ENCODE measurements around the gene MAST4. TPM values are rescaled to one million over a fixed set of nuclear protein-coding genes. Genes with fewer than 3 reads are reported as not detected.

The MAST4 gene
- total and polyA plus RNA-seq, 2 donors (not counting 1 experiment from before 2014, with no cell fraction given), result 2.5 to 57.1 TPM

- ChIA-PET CTCF (interaction anchor here (1.1 to 9.8 kb wide), 2 partner anchors 13 to 23 kb away, joined by 3 to 139 read pairs; no protein-coding TSS in a partner anchor), POLR2A (interaction anchor here (1.7 kb wide), 1 partner anchor 13 kb away, joined by 7 read pairs; no protein-coding TSS in a partner anchor)
- peaks cover 32% of the 10 kb centered on the region for H4K20me1 ChIP-seq (ENCODE audit: control insufficient read depth, insufficient read depth, low read length, poor library complexity, severe bottlenecking)
- peaks cover 14 to 55% of the 10 kb centered on the region in 2 experiments for H3K36me3 ChIP-seq (replicated peaks in 1 of 2; ENCODE audit: control extremely low read depth in 1 of 2, control insufficient read depth in 1 of 2, extremely low read depth in 1 of 2, insufficient read depth in 2 of 2, low read length in 1 of 2)
- no peaks in the 10 kb centered on the region for H3K27me3 ChIP-seq (replicated peaks in 1 of 4; ENCODE audit: control extremely low read depth in 1 of 4, control insufficient read depth in 3 of 4, insufficient read depth in 4 of 4, low read length in 3 of 4)
- peak; percentile 25 for ATAC-seq (ENCODE audit: low read depth)
- DNase-seq, result peak; percentile 73
- peak overlapping the region; percentile 89 for H3K4me2 ChIP-seq (replicated peaks; ENCODE audit: low read depth, low read length, poor library complexity, severe bottlenecking)
- H3K27ac ChIP-seq (ENCODE audit: low read length in 2 of 2), result peak overlapping the region; percentile 87 to 98
- intact Hi-C loops (cut with micrococcal nuclease), result loop anchor here (10.0 kb wide), 2 partner anchors 1021 to 1241 kb away; partner anchors contain the start of gene PIK3R1
- peaks cover 100% of the 10 kb centered on the region for H3K79me2 ChIP-seq (ENCODE audit: control insufficient read depth, insufficient read depth, low read length)
- H2AFZ ChIP-seq (ENCODE audit: insufficient read depth, low read depth, low read length, poor library complexity, severe bottlenecking), result no peak overlapping the region
- peak overlapping the region; percentile 97 for H3K27ac Mint-ChIP-seq
- peak overlapping the region; percentile 87 for H3K9ac ChIP-seq (ENCODE audit: low read length)
- H3K4me3 Mint-ChIP-seq, result peak overlapping the region; percentile 91
- H3K4me3 ChIP-seq (ENCODE audit: control extremely low read depth in 1 of 5, extremely low read depth in 1 of 5, insufficient read depth in 1 of 5, low read depth in 2 of 5, low read length in 4 of 5), result peak overlapping the region; percentile 63 to 95 (median 74)
- H3K9me3 ChIP-seq (ENCODE audit: control extremely low read depth in 1 of 3, control insufficient read depth in 2 of 3, insufficient read depth in 1 of 3, low read length in 2 of 3), result peaks cover 0 to 9% (median 3%) of the 10 kb centered on the region in 3 donors
- H3K27me3 Mint-ChIP-seq, result no peaks in the 10 kb centered on the region
- no peaks in the 10 kb centered on the region for H3K9me3 Mint-ChIP-seq (ENCODE audit: insufficient read depth)
- TF ChIP-seq CTCF (IDR thresholded peaks at IDR 0.05) (no peak), EZH2 (IDR thresholded peaks at IDR 0.05; ENCODE audit: borderline replicate concordance, insufficient read depth, low read depth, low read length, poor library complexity, severe bottlenecking) (no peak)
- 0% methylated on average over 1 of the region's 3 CpGs for WGBS (ENCODE audit: insufficient coverage)
- H3K4me1 Mint-ChIP-seq, result peaks cover 97% of the 10 kb centered on the region
- H3K4me1 ChIP-seq (ENCODE audit: control insufficient read depth in 2 of 2, insufficient read depth in 2 of 2, low read length in 2 of 2), result peaks cover 63 to 75% of the 10 kb centered on the region in 2 donors
These were observed 598.0 kb downstream of the MAST4 start for GRCh38 chr5:67194166-67194565.

Measured in B cell (primary cell).